CD4-positive, alpha-beta T cell treated with Interleukin-1 beta for 1 hour (primary cell): ENCODE data around the gene MPDU1.
A peak's percentile ranks its signal among the peaks of the same experiment; 100 is the strongest.

ENCODE experiments used
- DNase-seq, 2 donors: peaks; one replicate each; pipeline ENCODE4 v3.0.0-alpha.2; 2020 to 2022

Gene MPDU1

GRCh38 chr17:7561028-7561575 lies 22.6 kb upstream of the MPDU1 start:
- peak; percentile 85 to 86 for DNase-seq

- DNase-seq: peak; percentile 93 to 94
Observed at GRCh38 chr17:7561589-7562207, 22.0 kb upstream of the MPDU1 start, which contains the start of gene SENP3. TSS of gene SENP3 (plus strand) at chr17:7561919. CDS start at chr17:7563077, 1,158 bp downstream.

GRCh38 chr17:7562208-7562605 lies 21.4 kb upstream of the MPDU1 start:
- DNase-seq: no peak

GRCh38 chr17:7563115-7563869 lies 20.4 kb upstream of the MPDU1 start:
- no peak for DNase-seq

GRCh38 chr17:7569571-7569970 lies 14.1 kb upstream of the MPDU1 start:
- no peak for DNase-seq

- DNase-seq: no peak
Observed at GRCh38 chr17:7570351-7570750, 13.3 kb upstream of the MPDU1 start.

- no peak for DNase-seq
Observed at GRCh38 chr17:7572338-7572587, 11.4 kb upstream of the MPDU1 start.

GRCh38 chr17:7572588-7573323 lies 10.9 kb upstream of the MPDU1 start:
- DNase-seq: peak; percentile 100

GRCh38 chr17:7573324-7574080 lies 10.2 kb upstream of the MPDU1 start:
- DNase-seq: peak; percentile 94

GRCh38 chr17:7574176-7574953 lies 9.3 kb upstream of the MPDU1 start:
- no peak for DNase-seq

- no peak for DNase-seq
Observed at GRCh38 chr17:7575481-7575883, 8.2 kb upstream of the MPDU1 start.

- no peak for DNase-seq
Observed at GRCh38 chr17:7575959-7576358, 7.7 kb upstream of the MPDU1 start.

- no peak for DNase-seq
Observed at GRCh38 chr17:7576432-7576937, 7.2 kb upstream of the MPDU1 start.

- DNase-seq: no peak
Observed at GRCh38 chr17:7577327-7578199, 6.1 kb upstream of the MPDU1 start.

GRCh38 chr17:7579001-7579833 lies 4.4 kb upstream of the MPDU1 start, which contains the start of gene CD68:
TSS of gene CD68 (plus strand) at chr17:7579638. CDS start at chr17:7579678, 40 bp downstream.
- peak; percentile 67 to 86 for DNase-seq

- peak; percentile 44 to 60 for DNase-seq
Observed at GRCh38 chr17:7579834-7580603, 3.6 kb upstream of the MPDU1 start.

GRCh38 chr17:7580604-7581575 lies 2.8 kb upstream of the MPDU1 start:
- DNase-seq: no peak
